Skeletal muscle satellite cell (primary cell): ENCODE data around the gene TRNP1.
A peak's percentile ranks its signal among the peaks of the same experiment; 100 is the strongest.

Source experiments
- H3K27me3 ChIP-seq: 2 replicates; pipeline ENCODE4 v1.7.0; 2013; ENCODE audit warnings: low read length; ENCODE audit not compliant: control insufficient read depth, insufficient read depth
- H3K36me3 ChIP-seq: 2 replicates; pipeline ENCODE4 v1.7.0; 2013; ENCODE audit warnings: mild to moderate bottlenecking, control low read depth, low read length; ENCODE audit not compliant: insufficient read depth
- H3K4me1 ChIP-seq: 2 replicates; pipeline ENCODE4 v1.7.0; 2013; ENCODE audit warnings: low read length; ENCODE audit not compliant: control insufficient read depth, insufficient read depth
- H3K4me2 ChIP-seq: 2 replicates; pipeline ENCODE4 v1.7.0; 2013; ENCODE audit warnings: mild to moderate bottlenecking, low read length
- H3K4me3 ChIP-seq: 2 replicates; pipeline ENCODE4 v1.7.0; 2013; ENCODE audit warnings: low read length
- H3K9ac ChIP-seq: 2 replicates; pipeline ENCODE4 v1.7.0; 2013; ENCODE audit warnings: mild to moderate bottlenecking, low read depth, low read length, moderate library complexity
- H3K9me3 ChIP-seq: replicated peaks from 2 replicates; pipeline ENCODE4 v1.7.0; 2013; ENCODE audit warnings: mild to moderate bottlenecking, control low read depth, low read length

TRNP1 gene

GRCh38 chr1:27036718-27037117, 43.2 kb downstream of the TRNP1 start:
- Histone ChIP-seq H3K4me3 (no peak overlapping the region), H3K4me1 (peaks cover 3% of the 10 kb centered on the region), H3K27me3 (no peaks in the 10 kb centered on the region), H3K9ac (no peak overlapping the region), H3K9me3 (no peaks in the 10 kb centered on the region), H3K4me2 (no peak overlapping the region), H3K36me3 (no peaks in the 10 kb centered on the region)

- no peak overlapping the region for H3K4me2 ChIP-seq
Measured at GRCh38 chr1:27037518-27037917, 44.0 kb downstream of the TRNP1 start.

GRCh38 chr1:27038020-27038419, 44.5 kb downstream of the TRNP1 start:
- no peaks in the 10 kb centered on the region for H3K4me1 ChIP-seq
- H3K9ac ChIP-seq, result no peak overlapping the region
- no peaks in the 10 kb centered on the region for H3K27me3 ChIP-seq
- H3K4me3 ChIP-seq, result no peak overlapping the region
- H3K36me3 ChIP-seq, result no peaks in the 10 kb centered on the region
- no peaks in the 10 kb centered on the region for H3K9me3 ChIP-seq
- H3K4me2 ChIP-seq, result no peak overlapping the region

More at GRCh38 chr1:27037518-27037917, 44.0 kb downstream of the TRNP1 start:
- Histone ChIP-seq H3K4me3 (no peak overlapping the region), H3K27me3 (no peaks in the 10 kb centered on the region), H3K36me3 (no peaks in the 10 kb centered on the region), H3K9ac (no peak overlapping the region), H3K4me1 (no peaks in the 10 kb centered on the region), H3K9me3 (no peaks in the 10 kb centered on the region)

- Histone ChIP-seq H3K36me3 (no peaks in the 10 kb centered on the region), H3K4me1 (peaks cover 8% of the 10 kb centered on the region), H3K4me2 (no peak overlapping the region), H3K4me3 (no peak overlapping the region), H3K27me3 (no peaks in the 10 kb centered on the region), H3K9me3 (no peaks in the 10 kb centered on the region), H3K9ac (no peak overlapping the region)
Measured at GRCh38 chr1:27042670-27043069, 49.2 kb downstream of the TRNP1 start.

GRCh38 chr1:27044613-27045151, 51.2 kb downstream of the TRNP1 start:
- H3K36me3 ChIP-seq, result no peaks in the 10 kb centered on the region
- H3K4me3 ChIP-seq, result no peak overlapping the region
- H3K4me1 ChIP-seq, result peaks cover 8% of the 10 kb centered on the region
- no peaks in the 10 kb centered on the region for H3K9me3 ChIP-seq
- peak overlapping the region; percentile 26 for H3K4me2 ChIP-seq
- no peak overlapping the region for H3K9ac ChIP-seq
- no peaks in the 10 kb centered on the region for H3K27me3 ChIP-seq

- Histone ChIP-seq H3K4me2 (no peak overlapping the region), H3K9ac (no peak overlapping the region), H3K36me3 (no peaks in the 10 kb centered on the region)
Measured at GRCh38 chr1:27045973-27046558, 52.6 kb downstream of the TRNP1 start.

GRCh38 chr1:27047914-27048313, 54.4 kb downstream of the TRNP1 start:
- H3K27me3 ChIP-seq, result no peaks in the 10 kb centered on the region
- H3K9me3 ChIP-seq, result no peaks in the 10 kb centered on the region
- no peak overlapping the region for H3K4me2 ChIP-seq
- peaks cover 8% of the 10 kb centered on the region for H3K4me1 ChIP-seq
- no peaks in the 10 kb centered on the region for H3K36me3 ChIP-seq
- no peak overlapping the region for H3K4me3 ChIP-seq
- H3K9ac ChIP-seq, result no peak overlapping the region

More at GRCh38 chr1:27045973-27046558, 52.6 kb downstream of the TRNP1 start:
- H3K4me1 ChIP-seq, result peaks cover 8% of the 10 kb centered on the region
- H3K27me3 ChIP-seq, result no peaks in the 10 kb centered on the region
- H3K4me3 ChIP-seq, result no peak overlapping the region
- no peaks in the 10 kb centered on the region for H3K9me3 ChIP-seq

GRCh38 chr1:27049100-27049499, 55.6 kb downstream of the TRNP1 start:
- no peak overlapping the region for H3K4me3 ChIP-seq
- no peaks in the 10 kb centered on the region for H3K36me3 ChIP-seq
- H3K9ac ChIP-seq, result no peak overlapping the region
- peaks cover 8% of the 10 kb centered on the region for H3K4me1 ChIP-seq
- H3K9me3 ChIP-seq, result no peaks in the 10 kb centered on the region
- no peaks in the 10 kb centered on the region for H3K27me3 ChIP-seq
- H3K4me2 ChIP-seq, result no peak overlapping the region

GRCh38 chr1:27049607-27050006, 56.1 kb downstream of the TRNP1 start:
- H3K36me3 ChIP-seq, result no peaks in the 10 kb centered on the region

More at GRCh38 chr1:27049607-27050006, 56.1 kb downstream of the TRNP1 start:
- Histone ChIP-seq H3K4me3 (no peak overlapping the region), H3K27me3 (no peaks in the 10 kb centered on the region), H3K9me3 (no peaks in the 10 kb centered on the region), H3K9ac (no peak overlapping the region), H3K4me1 (peaks cover 7% of the 10 kb centered on the region), H3K4me2 (no peak overlapping the region)
